ENCODE data around the gene UCK1.

DNA sequence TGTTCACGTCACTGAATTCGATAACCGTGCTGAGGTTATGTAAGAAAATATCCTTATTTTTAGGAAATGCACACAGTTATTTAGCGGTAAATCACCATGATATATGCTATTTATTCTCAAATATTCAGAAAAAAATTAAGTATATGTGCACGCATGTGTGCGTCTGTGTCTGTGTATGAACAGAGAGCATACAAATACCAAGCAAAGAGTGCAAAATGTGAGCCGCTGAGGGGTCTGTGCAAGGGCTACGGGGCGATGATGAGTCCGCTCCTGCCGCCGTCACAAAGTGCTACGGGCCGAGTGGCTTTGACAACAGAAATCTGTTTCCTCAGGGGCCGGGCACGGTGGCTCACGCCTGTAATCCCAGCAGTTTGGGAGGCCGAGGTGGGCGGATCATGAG, 6.9 kb upstream of the UCK1 start:
- TF ChIP-seq, protein P1, sequence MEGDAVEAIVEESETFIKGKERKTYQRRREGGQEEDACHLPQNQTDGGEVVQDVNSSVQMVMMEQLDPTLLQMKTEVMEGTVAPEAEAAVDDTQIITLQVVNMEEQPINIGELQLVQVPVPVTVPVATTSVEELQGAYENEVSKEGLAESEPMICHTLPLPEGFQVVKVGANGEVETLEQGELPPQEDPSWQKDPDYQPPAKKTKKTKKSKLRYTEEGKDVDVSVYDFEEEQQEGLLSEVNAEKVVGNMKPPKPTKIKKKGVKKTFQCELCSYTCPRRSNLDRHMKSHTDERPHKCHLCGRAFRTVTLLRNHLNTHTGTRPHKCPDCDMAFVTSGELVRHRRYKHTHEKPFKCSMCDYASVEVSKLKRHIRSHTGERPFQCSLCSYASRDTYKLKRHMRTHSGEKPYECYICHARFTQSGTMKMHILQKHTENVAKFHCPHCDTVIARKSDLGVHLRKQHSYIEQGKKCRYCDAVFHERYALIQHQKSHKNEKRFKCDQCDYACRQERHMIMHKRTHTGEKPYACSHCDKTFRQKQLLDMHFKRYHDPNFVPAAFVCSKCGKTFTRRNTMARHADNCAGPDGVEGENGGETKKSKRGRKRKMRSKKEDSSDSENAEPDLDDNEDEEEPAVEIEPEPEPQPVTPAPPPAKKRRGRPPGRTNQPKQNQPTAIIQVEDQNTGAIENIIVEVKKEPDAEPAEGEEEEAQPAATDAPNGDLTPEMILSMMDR (conservative IDR thresholded peaks at IDR 0.05 in 1 of 2, IDR thresholded peaks at IDR 0.05 in 1 of 2; ENCODE audit: extremely low read depth in 1 of 2, insufficient read depth in 1 of 2, low read depth in 1 of 2, low read length in 2 of 2), result no peak
- no peak for TF ChIP-seq EZH2 (IDR thresholded peaks at IDR 0.05; ENCODE audit: borderline replicate concordance, low read length)

All from mammary epithelial cell (primary cell).